SKM-1 treated with dmso at 0.1 percent for 144 hours (cell line): ENCODE results near the gene SCN4B.

ENCODE experiments used
- DNase-seq: peaks from one replicate; lab custom pipeline; 2025; ENCODE audit not compliant: unreplicated experiment; lab: John Stamatoyannopoulos, UW

SCN4B gene

GRCh38 chr11:118154641-118155040 lies 2.0 kb upstream of the SCN4B start:
- no peak for DNase-seq

- no peak for DNase-seq
These were observed 1.4 kb upstream of the SCN4B start for GRCh38 chr11:118153976-118154375.

GRCh38 chr11:118153516-118153915 lies 893 bp upstream of the SCN4B start:
- no peak for DNase-seq

GRCh38 chr11:118152020-118152551 lies 537 bp downstream of the SCN4B start:
- no peak for DNase-seq

- no peak for DNase-seq
These were observed 1.2 kb downstream of the SCN4B start for GRCh38 chr11:118151431-118151830.

GRCh38 chr11:118149493-118149892 lies 3.1 kb downstream of the SCN4B start:
- no peak for DNase-seq

- DNase-seq: no peak
These were observed 3.8 kb downstream of the SCN4B start for GRCh38 chr11:118148856-118149255.

GRCh38 chr11:118148240-118148639 lies 4.4 kb downstream of the SCN4B start:
- no peak for DNase-seq

GRCh38 chr11:118147502-118147901 lies 5.1 kb downstream of the SCN4B start:
- DNase-seq: no peak

- DNase-seq: no peak
These were observed 6.1 kb downstream of the SCN4B start for GRCh38 chr11:118146554-118146953.

- DNase-seq: peak; percentile 65
These were observed 7.1 kb downstream of the SCN4B start for GRCh38 chr11:118145285-118146227.

GRCh38 chr11:118144301-118145268 lies 8.0 kb downstream of the SCN4B start:
- DNase-seq: no peak

GRCh38 chr11:118143661-118144185 lies 8.9 kb downstream of the SCN4B start:
- no peak for DNase-seq

GRCh38 chr11:118142809-118143208 lies 9.8 kb downstream of the SCN4B start:
- peak; percentile 89 for DNase-seq

GRCh38 chr11:118142081-118142480 lies 10.5 kb downstream of the SCN4B start:
- no peak for DNase-seq

- no peak for DNase-seq
These were observed 13.0 kb downstream of the SCN4B start for GRCh38 chr11:118139578-118139977.

GRCh38 chr11:118138839-118139420 lies 13.7 kb downstream of the SCN4B start:
- no peak for DNase-seq

- no peak for DNase-seq
These were observed 15.8 kb downstream of the SCN4B start for GRCh38 chr11:118136801-118137200.

- DNase-seq: no peak
These were observed 16.3 kb downstream of the SCN4B start for GRCh38 chr11:118136341-118136740.

GRCh38 chr11:118135796-118136165 lies 16.8 kb downstream of the SCN4B start:
- DNase-seq: no peak
